HEK293 (cell line): ENCODE measurements around the gene MBP.

Source experiments
- CTCF ChIA-PET: fragments of 350-600 bp; formaldehyde crosslinking; extraction: SDS; loops from one replicate; lab custom pipeline; 2021; ENCODE audit warnings: antibody characterized with exemption; lab: Yijun Ruan, JAX
- POLR2A ChIA-PET: fragments of 300-600 bp; formaldehyde crosslinking; extraction: SDS; loops from one replicate; lab custom pipeline; 2020; ENCODE audit warnings: antibody characterized with exemption, inconsistent platforms; lab: Yijun Ruan, JAX
- H3K27ac ChIP-seq: fragments of 200-500 bp; sonication (Bioruptor generic); 2 replicates; pipeline ENCODE4 v1.5.1; 2014; ENCODE audit warnings: low read depth, low read length, control low read depth, inconsistent platforms; ENCODE audit errors: extremely low read depth
- H3K36me3 ChIP-seq, 2 experiments: fragments of 200-500 bp in 1 of 2; sonication (Bioruptor generic) in 1 of 2; 1 replicate in 1 of 2; 2 replicates in 1 of 2; pipeline ENCODE4 v1.5.1; 2014 to 2017; ENCODE audit warnings: inconsistent platforms in 2 of 2, low read length in 2 of 2; ENCODE audit not compliant: control insufficient read depth in 2 of 2, insufficient read depth in 1 of 2
- H3K4me1 ChIP-seq: fragments of 200-500 bp; sonication (Bioruptor generic); 2 replicates; pipeline ENCODE4 v1.5.1; 2014; ENCODE audit warnings: mild to moderate bottlenecking, low read length, inconsistent platforms; ENCODE audit not compliant: control insufficient read depth, insufficient read depth
- H3K4me3 ChIP-seq: 2 replicates; pipeline ENCODE4 v1.5.1; 2011; ENCODE audit warnings: low read depth, mild to moderate bottlenecking, control low read depth, low read length, moderate library complexity
- H3K9me3 ChIP-seq: fragments of 200-500 bp; sonication (Bioruptor generic); 2 replicates; pipeline ENCODE4 v1.5.1; 2014; ENCODE audit warnings: low read depth, low read length, inconsistent platforms; ENCODE audit not compliant: control insufficient read depth, insufficient read depth
- FEZF1 ChIP-seq: fragments of 450-650 bp; formaldehyde crosslinking; IDR thresholded peaks from 2 replicates; pipeline ENCODE4 v1.5.1; 2016; ENCODE audit warnings: missing biosample characterization, missing genetic modification characterization
- GLI4 ChIP-seq: fragments of 450-650 bp; formaldehyde crosslinking; IDR thresholded peaks from 2 replicates; pipeline ENCODE4 v1.5.1; 2016; ENCODE audit warnings: missing biosample characterization, missing genetic modification characterization
- GLIS2 ChIP-seq: fragments of 450-650 bp; formaldehyde crosslinking; IDR thresholded peaks from 2 replicates; pipeline ENCODE4 v1.5.1; 2016; ENCODE audit warnings: missing biosample characterization, missing genetic modification characterization
- HOXC10 ChIP-seq: sonication (generic); formaldehyde crosslinking; IDR thresholded peaks from 2 replicates; pipeline ENCODE4 v1.8.1; 2023; ENCODE audit warnings: mild to moderate bottlenecking, missing genetic modification reagents
- KLF10 ChIP-seq: fragments of 450-650 bp; IDR thresholded peaks from 2 replicates; pipeline ENCODE4 v1.5.1; 2018; ENCODE audit warnings: missing biosample characterization, mild to moderate bottlenecking, missing genetic modification characterization
- SALL2 ChIP-seq: fragments of 450-650 bp; formaldehyde crosslinking; IDR thresholded peaks from 2 replicates; pipeline ENCODE4 v1.5.0; 2017; ENCODE audit warnings: missing biosample characterization, mild to moderate bottlenecking, missing genetic modification characterization, borderline replicate concordance
- SP2 ChIP-seq: fragments of 450-650 bp; formaldehyde crosslinking; IDR thresholded peaks from 2 replicates; pipeline ENCODE4 v1.5.1; 2016; ENCODE audit warnings: missing biosample characterization, missing genetic modification characterization
- SP3 ChIP-seq: fragments of 450-650 bp; formaldehyde crosslinking; IDR thresholded peaks from 2 replicates; pipeline ENCODE4 v1.5.1; 2016; ENCODE audit warnings: missing biosample characterization, missing genetic modification characterization
- ZBTB17 ChIP-seq: fragments of 450-650 bp; formaldehyde crosslinking; IDR thresholded peaks from 2 replicates; pipeline ENCODE4 v1.5.1; 2016; ENCODE audit warnings: missing biosample characterization, missing genetic modification characterization
- ZEB2 ChIP-seq: fragments of 450-650 bp; formaldehyde crosslinking; IDR thresholded peaks from 2 replicates; pipeline ENCODE4 v1.5.1; 2016; ENCODE audit warnings: missing biosample characterization, missing genetic modification characterization
- ZFP37 ChIP-seq: fragments of 450-650 bp; formaldehyde crosslinking; IDR thresholded peaks from 2 replicates; pipeline ENCODE4 v1.5.1; 2016; ENCODE audit warnings: missing biosample characterization, missing genetic modification characterization
- ZNF114 ChIP-seq: fragments of 450-650 bp; formaldehyde crosslinking; IDR thresholded peaks from 2 replicates; pipeline ENCODE4 v1.5.0; 2017; ENCODE audit warnings: missing biosample characterization, missing genetic modification characterization
- ZNF138 ChIP-seq: fragments of 450-650 bp; formaldehyde crosslinking; IDR thresholded peaks from 2 replicates; pipeline ENCODE4 v1.5.1; 2016; ENCODE audit warnings: missing biosample characterization, missing genetic modification characterization, borderline replicate concordance
- ZNF155 ChIP-seq: fragments of 450-650 bp; formaldehyde crosslinking; IDR thresholded peaks from 2 replicates; pipeline ENCODE4 v1.5.1; 2016; ENCODE audit warnings: missing biosample characterization, missing genetic modification characterization
- ZNF19 ChIP-seq: fragments of 450-650 bp; formaldehyde crosslinking; IDR thresholded peaks from 2 replicates; pipeline ENCODE4; 2016; ENCODE audit warnings: missing biosample characterization, missing genetic modification characterization, low read depth
- ZNF223 ChIP-seq: fragments of 450-650 bp; formaldehyde crosslinking; IDR thresholded peaks from 2 replicates; pipeline ENCODE4 v1.5.1; 2016; ENCODE audit warnings: missing biosample characterization, missing genetic modification characterization
- ZNF350 ChIP-seq: fragments of 450-650 bp; formaldehyde crosslinking; IDR thresholded peaks from 2 replicates; pipeline ENCODE4 v1.5.0; 2017; ENCODE audit warnings: missing biosample characterization, mild to moderate bottlenecking, missing genetic modification characterization
- ZNF561 ChIP-seq: fragments of 450-650 bp; IDR thresholded peaks from 2 replicates; pipeline ENCODE4 v1.5.1; 2018; ENCODE audit warnings: missing biosample characterization, missing genetic modification characterization, borderline replicate concordance
- ZNF600 ChIP-seq: fragments of 450-650 bp; formaldehyde crosslinking; IDR thresholded peaks from 2 replicates; pipeline ENCODE4 v1.5.1; 2016; ENCODE audit warnings: missing biosample characterization, missing genetic modification characterization
- ZNF76 ChIP-seq: fragments of 450-650 bp; formaldehyde crosslinking; IDR thresholded peaks from 2 replicates; pipeline ENCODE4; 2016; ENCODE audit warnings: low read depth, missing biosample characterization, missing genetic modification characterization, borderline replicate concordance
- ZNF776 ChIP-seq: fragments of 450-650 bp; formaldehyde crosslinking; IDR thresholded peaks from 2 replicates; pipeline ENCODE4 v1.5.0; 2017; ENCODE audit warnings: missing biosample characterization, missing genetic modification characterization, borderline replicate concordance
- TF ChIP-seq, protein P1 (sequence below): fragments of 450-650 bp; formaldehyde crosslinking; IDR thresholded peaks from 2 replicates; pipeline ENCODE4 v1.5.1; 2016; ENCODE audit warnings: missing biosample characterization, missing genetic modification characterization
- TF ChIP-seq, protein P2 (sequence below): fragments of 450-650 bp; formaldehyde crosslinking; IDR thresholded peaks from 2 replicates; pipeline ENCODE4 v1.5.1; 2017; ENCODE audit warnings: missing biosample characterization, missing genetic modification characterization
- TF ChIP-seq, protein P3 (sequence below): fragments of 450-650 bp; formaldehyde crosslinking; IDR thresholded peaks from 2 replicates; pipeline ENCODE4 v1.5.1; 2016; ENCODE audit warnings: missing biosample characterization, missing genetic modification characterization
- TF ChIP-seq, protein P4 (sequence below): sonication (generic); formaldehyde crosslinking; IDR thresholded peaks from 2 replicates; pipeline ENCODE4 v1.8.1; 2022; ENCODE audit warnings: mild to moderate bottlenecking, moderate library complexity, missing genetic modification reagents
- TF ChIP-seq, protein P5 (sequence below): fragments of 450-650 bp; formaldehyde crosslinking; IDR thresholded peaks from 2 replicates; pipeline ENCODE4 v1.5.1; 2016; ENCODE audit warnings: missing biosample characterization, missing genetic modification characterization

Gene MBP

DNA sequence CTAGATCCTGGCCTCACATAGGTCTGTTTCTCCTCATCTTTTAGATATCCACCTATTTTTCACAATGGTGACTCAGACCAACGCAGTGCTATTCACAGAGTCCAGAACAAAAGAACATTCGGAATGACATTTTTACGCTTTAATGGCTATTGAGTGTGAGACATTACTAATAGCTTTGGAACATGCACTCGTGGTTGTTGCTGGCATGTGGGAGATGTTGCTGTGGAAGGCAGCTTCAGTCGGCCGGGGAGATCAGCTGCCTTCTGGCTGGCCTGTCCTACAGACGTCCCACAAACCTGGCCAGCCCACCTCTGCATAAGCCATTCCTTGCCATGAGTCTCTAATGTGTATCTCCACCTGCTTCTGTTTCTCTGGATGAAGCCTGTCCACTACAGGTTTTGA is 3.4 kb downstream of the MBP start:
- CTCF ChIA-PET = no interaction called here
- no peaks in the 10 kb centered on the region for H3K9me3 ChIP-seq
- no peak overlapping the region for H3K4me3 ChIP-seq
- H3K27ac ChIP-seq = no peak overlapping the region
- peaks cover 12% of the 10 kb centered on the region for H3K4me1 ChIP-seq
- POLR2A ChIA-PET = interaction anchor here (0.6 kb wide), 1 partner anchor 79 kb away, joined by 4 read pairs; no protein-coding TSS in a partner anchor
- TF ChIP-seq, protein P1, sequence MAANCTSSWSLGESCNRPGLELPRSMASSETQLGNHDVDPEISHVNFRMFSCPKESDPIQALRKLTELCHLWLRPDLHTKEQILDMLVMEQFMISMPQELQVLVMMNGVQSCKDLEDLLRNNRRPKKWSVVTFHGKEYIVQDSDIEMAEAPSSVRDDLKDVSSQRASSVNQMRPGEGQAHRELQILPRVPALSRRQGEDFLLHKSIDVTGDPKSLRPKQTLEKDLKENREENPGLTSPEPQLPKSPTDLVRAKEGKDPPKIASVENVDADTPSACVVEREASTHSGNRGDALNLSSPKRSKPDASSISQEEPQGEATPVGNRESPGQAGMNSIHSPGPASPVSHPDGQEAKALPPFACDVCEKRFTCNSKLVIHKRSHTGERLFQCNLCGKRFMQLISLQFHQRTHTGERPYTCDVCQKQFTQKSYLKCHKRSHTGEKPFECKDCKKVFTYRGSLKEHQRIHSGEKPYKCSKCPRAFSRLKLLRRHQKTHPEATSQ = no peak
- TF ChIP-seq ZNF561 (tag by site-specific recombination) = no peak
- no peak for TF ChIP-seq ZFP37
- no peak for TF ChIP-seq KLF10
- no peak for TF ChIP-seq ZNF76 (tag by site-specific recombination)
- no peak for TF ChIP-seq ZNF114 (tag by site-specific recombination)
- TF ChIP-seq, protein P2, sequence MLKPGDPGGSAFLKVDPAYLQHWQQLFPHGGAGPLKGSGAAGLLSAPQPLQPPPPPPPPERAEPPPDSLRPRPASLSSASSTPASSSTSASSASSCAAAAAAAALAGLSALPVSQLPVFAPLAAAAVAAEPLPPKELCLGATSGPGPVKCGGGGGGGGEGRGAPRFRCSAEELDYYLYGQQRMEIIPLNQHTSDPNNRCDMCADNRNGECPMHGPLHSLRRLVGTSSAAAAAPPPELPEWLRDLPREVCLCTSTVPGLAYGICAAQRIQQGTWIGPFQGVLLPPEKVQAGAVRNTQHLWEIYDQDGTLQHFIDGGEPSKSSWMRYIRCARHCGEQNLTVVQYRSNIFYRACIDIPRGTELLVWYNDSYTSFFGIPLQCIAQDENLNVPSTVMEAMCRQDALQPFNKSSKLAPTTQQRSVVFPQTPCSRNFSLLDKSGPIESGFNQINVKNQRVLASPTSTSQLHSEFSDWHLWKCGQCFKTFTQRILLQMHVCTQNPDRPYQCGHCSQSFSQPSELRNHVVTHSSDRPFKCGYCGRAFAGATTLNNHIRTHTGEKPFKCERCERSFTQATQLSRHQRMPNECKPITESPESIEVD = peak; percentile 21; the same call in 1 of the 2 replicates
- TF ChIP-seq ZNF776 (tag by site-specific recombination) = no peak
- TF ChIP-seq, protein P3, sequence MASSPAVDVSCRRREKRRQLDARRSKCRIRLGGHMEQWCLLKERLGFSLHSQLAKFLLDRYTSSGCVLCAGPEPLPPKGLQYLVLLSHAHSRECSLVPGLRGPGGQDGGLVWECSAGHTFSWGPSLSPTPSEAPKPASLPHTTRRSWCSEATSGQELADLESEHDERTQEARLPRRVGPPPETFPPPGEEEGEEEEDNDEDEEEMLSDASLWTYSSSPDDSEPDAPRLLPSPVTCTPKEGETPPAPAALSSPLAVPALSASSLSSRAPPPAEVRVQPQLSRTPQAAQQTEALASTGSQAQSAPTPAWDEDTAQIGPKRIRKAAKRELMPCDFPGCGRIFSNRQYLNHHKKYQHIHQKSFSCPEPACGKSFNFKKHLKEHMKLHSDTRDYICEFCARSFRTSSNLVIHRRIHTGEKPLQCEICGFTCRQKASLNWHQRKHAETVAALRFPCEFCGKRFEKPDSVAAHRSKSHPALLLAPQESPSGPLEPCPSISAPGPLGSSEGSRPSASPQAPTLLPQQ (tag by site-specific recombination) = no peak
- TF ChIP-seq ZNF223 (tag by site-specific recombination) = no peak
- TF ChIP-seq SALL2 (tag by site-specific recombination) = no peak
- TF ChIP-seq FEZF1 = 0 out of 2 replicates have a peak, but pooled peaks have one; percentile 31
- TF ChIP-seq ZEB2 (tag by site-specific recombination) = no peak
- TF ChIP-seq HOXC10 = no peak
- TF ChIP-seq, protein P4, sequence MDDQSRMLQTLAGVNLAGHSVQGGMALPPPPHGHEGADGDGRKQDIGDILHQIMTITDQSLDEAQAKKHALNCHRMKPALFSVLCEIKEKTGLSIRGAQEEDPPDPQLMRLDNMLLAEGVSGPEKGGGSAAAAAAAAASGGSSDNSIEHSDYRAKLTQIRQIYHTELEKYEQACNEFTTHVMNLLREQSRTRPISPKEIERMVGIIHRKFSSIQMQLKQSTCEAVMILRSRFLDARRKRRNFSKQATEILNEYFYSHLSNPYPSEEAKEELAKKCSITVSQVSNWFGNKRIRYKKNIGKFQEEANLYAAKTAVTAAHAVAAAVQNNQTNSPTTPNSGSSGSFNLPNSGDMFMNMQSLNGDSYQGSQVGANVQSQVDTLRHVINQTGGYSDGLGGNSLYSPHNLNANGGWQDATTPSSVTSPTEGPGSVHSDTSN = no peak
- no peak for TF ChIP-seq GLI4
- TF ChIP-seq ZNF350 (tag by site-specific recombination) = no peak
- TF ChIP-seq ZBTB17 (tag by site-specific recombination) = no peak
- no peak for TF ChIP-seq ZNF19 (tag by site-specific recombination)
- TF ChIP-seq SP2 (tag by site-specific recombination) = no peak
- peak; percentile 75 for TF ChIP-seq ZNF600 (tag by site-specific recombination)
- TF ChIP-seq GLIS2 = no peak
- no peak for TF ChIP-seq ZNF155 (tag by site-specific recombination)
- no peak for TF ChIP-seq SP3 (tag by site-specific recombination)
- no peak for TF ChIP-seq ZNF138 (tag by site-specific recombination)
- TF ChIP-seq, protein P5, sequence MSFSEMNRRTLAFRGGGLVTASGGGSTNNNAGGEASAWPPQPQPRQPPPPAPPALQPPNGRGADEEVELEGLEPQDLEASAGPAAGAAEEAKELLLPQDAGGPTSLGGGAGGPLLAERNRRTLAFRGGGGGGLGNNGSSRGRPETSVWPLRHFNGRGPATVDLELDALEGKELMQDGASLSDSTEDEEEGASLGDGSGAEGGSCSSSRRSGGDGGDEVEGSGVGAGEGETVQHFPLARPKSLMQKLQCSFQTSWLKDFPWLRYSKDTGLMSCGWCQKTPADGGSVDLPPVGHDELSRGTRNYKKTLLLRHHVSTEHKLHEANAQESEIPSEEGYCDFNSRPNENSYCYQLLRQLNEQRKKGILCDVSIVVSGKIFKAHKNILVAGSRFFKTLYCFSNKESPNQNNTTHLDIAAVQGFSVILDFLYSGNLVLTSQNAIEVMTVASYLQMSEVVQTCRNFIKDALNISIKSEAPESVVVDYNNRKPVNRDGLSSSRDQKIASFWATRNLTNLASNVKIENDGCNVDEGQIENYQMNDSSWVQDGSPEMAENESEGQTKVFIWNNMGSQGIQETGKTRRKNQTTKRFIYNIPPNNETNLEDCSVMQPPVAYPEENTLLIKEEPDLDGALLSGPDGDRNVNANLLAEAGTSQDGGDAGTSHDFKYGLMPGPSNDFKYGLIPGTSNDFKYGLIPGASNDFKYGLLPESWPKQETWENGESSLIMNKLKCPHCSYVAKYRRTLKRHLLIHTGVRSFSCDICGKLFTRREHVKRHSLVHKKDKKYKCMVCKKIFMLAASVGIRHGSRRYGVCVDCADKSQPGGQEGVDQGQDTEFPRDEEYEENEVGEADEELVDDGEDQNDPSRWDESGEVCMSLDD (tag by site-specific recombination) = no peak
- H3K36me3 ChIP-seq = peaks cover 0 to 5% of the 10 kb centered on the region in 2 experiments; a peak in 1 of 3 replicates
